Ovary (tissue), 3 donors: ENCODE data around the gene MKX.

Source experiments
- EP300 ChIP-seq: sonication (generic); formaldehyde crosslinking; IDR thresholded peaks from one replicate; pipeline ENCODE4 v1.6.1; 2017; ENCODE audit warnings: antibody characterized with exemption
- POLR2A ChIP-seq: fragments of 450-650 bp; IDR thresholded peaks from one replicate; pipeline ENCODE4 v1.6.1; 2017; ENCODE audit warnings: antibody characterized with exemption, mild to moderate bottlenecking, moderate library complexity
- TF ChIP-seq, protein P1 (sequence below), 3 donors: fragments of 450-650 bp in 2 of 3; fragments of 200-600 bp in 1 of 3; IDR thresholded peaks; one replicate each; pipeline versions ENCODE4 v1.5.1 to v1.8.0; 2016 to 2022; ENCODE audit warnings: antibody characterized with exemption in 3 of 3, mild to moderate bottlenecking in 1 of 3
- donor health status: DM: no; HTN: no; CAD: no.

DNA sequence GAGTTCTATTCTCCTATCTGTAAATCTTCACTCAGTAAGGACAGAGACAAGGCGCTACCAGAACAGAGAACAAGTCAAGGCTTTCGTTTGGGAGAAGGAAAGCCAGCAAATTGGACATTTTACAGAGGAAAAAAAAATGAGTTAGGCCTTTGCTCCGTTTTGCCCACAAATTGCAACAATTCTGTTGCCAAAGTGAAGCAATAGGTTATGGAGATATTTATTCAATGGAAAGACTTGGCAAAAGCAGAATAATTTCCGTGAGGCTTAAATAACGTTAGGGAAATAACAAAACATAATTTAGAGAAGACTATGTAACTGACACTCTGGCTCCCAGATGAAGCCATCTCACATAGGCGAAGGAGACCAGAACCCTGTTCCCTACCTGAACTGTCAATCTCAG lies 67.5 kb downstream of the MKX start:
- TF ChIP-seq, protein P1, sequence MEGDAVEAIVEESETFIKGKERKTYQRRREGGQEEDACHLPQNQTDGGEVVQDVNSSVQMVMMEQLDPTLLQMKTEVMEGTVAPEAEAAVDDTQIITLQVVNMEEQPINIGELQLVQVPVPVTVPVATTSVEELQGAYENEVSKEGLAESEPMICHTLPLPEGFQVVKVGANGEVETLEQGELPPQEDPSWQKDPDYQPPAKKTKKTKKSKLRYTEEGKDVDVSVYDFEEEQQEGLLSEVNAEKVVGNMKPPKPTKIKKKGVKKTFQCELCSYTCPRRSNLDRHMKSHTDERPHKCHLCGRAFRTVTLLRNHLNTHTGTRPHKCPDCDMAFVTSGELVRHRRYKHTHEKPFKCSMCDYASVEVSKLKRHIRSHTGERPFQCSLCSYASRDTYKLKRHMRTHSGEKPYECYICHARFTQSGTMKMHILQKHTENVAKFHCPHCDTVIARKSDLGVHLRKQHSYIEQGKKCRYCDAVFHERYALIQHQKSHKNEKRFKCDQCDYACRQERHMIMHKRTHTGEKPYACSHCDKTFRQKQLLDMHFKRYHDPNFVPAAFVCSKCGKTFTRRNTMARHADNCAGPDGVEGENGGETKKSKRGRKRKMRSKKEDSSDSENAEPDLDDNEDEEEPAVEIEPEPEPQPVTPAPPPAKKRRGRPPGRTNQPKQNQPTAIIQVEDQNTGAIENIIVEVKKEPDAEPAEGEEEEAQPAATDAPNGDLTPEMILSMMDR (IDR thresholded peaks at IDR 0.05) = no peak
- TF ChIP-seq POLR2A (no peak), EP300 (no peak)
